Omental fat pad (tissue), 4 donors: ENCODE data around the gene TMEM156. TPM values are rescaled to one million over a fixed set of nuclear protein-coding genes. Genes with fewer than 3 reads are reported as not detected.
"Not testable (repeated sequence)": the region's sequence is repeated elsewhere in the genome, so short reads cannot be mapped to it uniquely, and the experiment has no call there.

Experiments used
- ATAC-seq: fragments of 150-250 bp; one replicate; pipeline ENCODE4 v1.9.1; 2016; ENCODE audit warnings: mild to moderate bottlenecking, moderate library complexity; ENCODE audit not compliant: low FRiP score
- DNase-seq: peaks from one replicate; pipeline ENCODE4 v3.0.0-alpha.2; 2019; ENCODE audit warnings: low spot score
- CTCF ChIP-seq, 3 donors: fragments of 450-650 bp; IDR thresholded peaks; one replicate each; pipeline ENCODE4 v1.5.1; 2016 to 2017; ENCODE audit warnings: antibody characterized with exemption in 3 of 3, mild to moderate bottlenecking in 3 of 3, moderate library complexity in 2 of 3
- total RNA-seq, 4 donors: library from RNA; depleted of rRNA; stranded (reverse); fragments of >200 nt; gene quantifications; one replicate each; pipeline ENCODE4 v1.1.0, GENCODE V29; 2016

TMEM156 gene
- total RNA-seq, 4 donors from 2014 or later, result 0.82 TPM; not detected in 3

- no peak for ATAC-seq
- DNase-seq, result no peak
- no peak for TF ChIP-seq CTCF (IDR thresholded peaks at IDR 0.05)
These were observed 38.5 kb downstream of the TMEM156 start for GRCh38 chr4:38993683-38994082.

- ATAC-seq, result no peak
- no peak for DNase-seq
- no peak for TF ChIP-seq CTCF (IDR thresholded peaks at IDR 0.05)
These were observed 42.0 kb downstream of the TMEM156 start for GRCh38 chr4:38990241-38990640.

GRCh38 chr4:38989487-38989886 is 42.7 kb downstream of the TMEM156 start:
- ATAC-seq (no peak), DNase-seq (no peak)
- TF ChIP-seq CTCF (IDR thresholded peaks at IDR 0.05), result no peak

GRCh38 chr4:38988353-38988752 is 43.9 kb downstream of the TMEM156 start:
- ATAC-seq, DNase-seq: not testable (repeated sequence)

GRCh38 chr4:38987491-38987890 is 44.7 kb downstream of the TMEM156 start:
- DNase-seq, result no peak
- no peak for ATAC-seq
- TF ChIP-seq CTCF (IDR thresholded peaks at IDR 0.05), result no peak

GRCh38 chr4:38985410-38986100 is 46.7 kb downstream of the TMEM156 start:
- no peak for TF ChIP-seq CTCF (IDR thresholded peaks at IDR 0.05)
- ATAC-seq (no peak), DNase-seq (no peak)

GRCh38 chr4:38983787-38984598 is 48.2 kb downstream of the TMEM156 start:
- no peak for ATAC-seq
- TF ChIP-seq CTCF (IDR thresholded peaks at IDR 0.05), result no peak
- DNase-seq, result no peak
